Psoas muscle (tissue), 8 donors: ENCODE data around the gene MARCHF9. TPM values are rescaled to one million over a fixed set of nuclear protein-coding genes. Genes with fewer than 3 reads are reported as not detected.
A peak's percentile ranks its signal among the peaks of the same experiment; 100 is the strongest.

Source experiments
- ATAC-seq, 4 donors: fragments of 200-7000 bp; cut with Tn5 transposase; one replicate each; pipeline ENCODE4 v1.9.1; 2020; ENCODE audit warnings: moderate library complexity in 3 of 4, mild to moderate bottlenecking in 2 of 4
- DNase-seq, 2 donors: peaks; one replicate each; pipeline ENCODE4 v3.0.0-alpha.2; 2020
- H3K27ac ChIP-seq: fragments of 200-600 bp; one replicate; pipeline ENCODE4 v1.8.0; 2022
- H3K27me3 ChIP-seq, 3 donors: fragments of 200-600 bp in 1 of 3; one replicate each; pipeline versions ENCODE4 v1.6.1 to v1.8.0; 2013 to 2022; ENCODE audit warnings: low read length in 2 of 3, mild to moderate bottlenecking in 2 of 3, moderate library complexity in 1 of 3; ENCODE audit not compliant: insufficient read depth in 3 of 3
- H3K36me3 ChIP-seq, 2 donors: fragments of 200-600 bp in 1 of 2; one replicate each; pipeline versions ENCODE4 v1.6.1 to v1.8.0; 2013 to 2022; ENCODE audit warnings: low read depth in 1 of 2, mild to moderate bottlenecking in 1 of 2, moderate library complexity in 1 of 2; ENCODE audit not compliant: insufficient read depth in 1 of 2
- H3K4me1 ChIP-seq: fragments of 200-600 bp; one replicate; pipeline ENCODE4 v1.8.0; 2022
- H3K4me3 ChIP-seq: fragments of 200-600 bp; one replicate; pipeline ENCODE4 v1.8.0; 2022; ENCODE audit warnings: mild to moderate bottlenecking
- H3K9me3 ChIP-seq: fragments of 200-600 bp; one replicate; pipeline ENCODE4 v1.8.0; 2022
- CTCF ChIP-seq: fragments of 200-600 bp; IDR thresholded peaks from one replicate; pipeline ENCODE4 v1.8.0; 2022; ENCODE audit warnings: antibody characterized with exemption
- WGBS, 3 donors: extraction: QIAGEN DNeasy Blood & Tissue Kit; methylation state at CpG; one replicate each; pipeline versions ENCODE4 v1.1.6 to v1.1.7; 2013; 5-methylcytosine and 5-hydroxymethylcytosine counted together
- intact Hi-C, 2 donors: fragments of 100-400 bp; cut with DNase I; formaldehyde crosslinking; loops; one replicate each; pipeline versions ENCODE4 v1.11.0 to v1.14.2; 2022
- polyA plus RNA-seq, 3 donors: library from polyadenylated mRNA; stranded (reverse); fragments of 200-250 nt; gene quantifications; one replicate each; pipeline ENCODE4 v1.2.3, GENCODE V29; 2013
- total RNA-seq, 4 donors: library from RNA; stranded (reverse); fragmentation: NEBNext Ultra II Directional in 2 of 4; extraction: Animal tissue kit (Norgen Biotek cat#: 25700) in 2 of 4; gene quantifications; one replicate each; pipeline versions ENCODE4 v1.2.1 to v1.2.4, GENCODE V29; 2021 to 2023
- donor health status: healthy with polysubstance abuse.
- donor health status: DM: no; HTN: no; CAD: no; lungs with moderate emphysema.
- donor health status: Bipolar disorder and iron deficiency.
- donor health status: healthy.
- donor health status: DM: yes; HTN: yes; CAD: no.
- donor health status: DM: no; HTN: no; CAD: no.
- donor health status: DM: no; HTN: no; CAD: no.
- donor health status: DM: yes; HTN: yes; CAD: no.

The MARCHF9 gene
- total and polyA plus RNA-seq, 7 donors, result 5.7 to 9.4 (median 8.3) TPM

- TF ChIP-seq CTCF, result no peak
- Histone ChIP-seq H3K9me3 (no peaks in the 10 kb centered on the region), H3K27ac (no peak overlapping the region), H3K27me3 (peaks cover 0 to 46% (median 29%) of the 10 kb centered on the region in 3 donors), H3K4me3 (no peak overlapping the region), H3K4me1 (peaks cover 24% of the 10 kb centered on the region), H3K36me3 (peaks cover 7 to 34% of the 10 kb centered on the region in 2 donors)
- DNase-seq (no peak), ATAC-seq (no peak)
- intact Hi-C loops, result no loop called here
Measured at GRCh38 chr12:57767305-57767698, 12.4 kb downstream of the MARCHF9 start.

GRCh38 chr12:57767876-57768275, 13.0 kb downstream of the MARCHF9 start:
- Histone ChIP-seq H3K27ac (no peak overlapping the region), H3K9me3 (no peaks in the 10 kb centered on the region), H3K4me3 (no peak overlapping the region), H3K4me1 (peaks cover 24% of the 10 kb centered on the region), H3K27me3 (peaks cover 0 to 40% (median 27%) of the 10 kb centered on the region in 3 donors), H3K36me3 (peaks cover 7 to 34% of the 10 kb centered on the region in 2 donors)
- intact Hi-C loops, result no loop called here
- ATAC-seq, result no peak
- no peak for TF ChIP-seq CTCF
- 87 to 96% (median 95%) methylated on average over 3 of the region's 3 CpGs for WGBS, 3 donors
- DNase-seq, result no peak

- DNase-seq (no peak), ATAC-seq (no peak)
- 95% methylated on average over 11 of the region's 11 CpGs for WGBS, 3 donors
- no peak overlapping the region for H3K4me3 ChIP-seq
- H3K27me3 ChIP-seq, result peaks cover 0 to 23% (median 20%) of the 10 kb centered on the region in 3 donors
- H3K27ac ChIP-seq, result no peak overlapping the region
- no peak for TF ChIP-seq CTCF
- peaks cover 7 to 34% of the 10 kb centered on the region in 2 donors for H3K36me3 ChIP-seq
- intact Hi-C loops, result no loop called here
- H3K4me1 ChIP-seq, result peaks cover 24% of the 10 kb centered on the region
- H3K9me3 ChIP-seq, result no peaks in the 10 kb centered on the region
Measured at GRCh38 chr12:57769594-57769993, 14.7 kb downstream of the MARCHF9 start.

GRCh38 chr12:57770734-57771133, 15.8 kb downstream of the MARCHF9 start:
- 77 to 93% (median 86%) methylated on average over 4 of the region's 4 CpGs for WGBS, 3 donors

More at GRCh38 chr12:57770734-57771133, 15.8 kb downstream of the MARCHF9 start:
- Histone ChIP-seq H3K36me3 (peaks cover 7 to 42% of the 10 kb centered on the region in 2 donors), H3K27ac (peak overlapping the region; percentile 92), H3K4me3 (peak overlapping the region; percentile 89), H3K4me1 (peaks cover 17% of the 10 kb centered on the region), H3K9me3 (no peaks in the 10 kb centered on the region), H3K27me3 (peaks cover 0 to 12% (median 10%) of the 10 kb centered on the region in 3 donors)
- intact Hi-C loops, result no loop called here
- no peak for ATAC-seq
- no peak for TF ChIP-seq CTCF
- DNase-seq, result no peak
